Kidney epithelial cell (primary cell): ENCODE results near the gene RNF130. TPM values are rescaled to one million over a fixed set of nuclear protein-coding genes. Genes with fewer than 3 reads are reported as not detected.

ENCODE experiments used
- DNase-seq: peaks from one replicate; pipeline ENCODE4 v3.0.0-alpha.2; 2010; ENCODE audit warnings: low read depth
- H3K27me3 ChIP-seq: 2 replicates; pipeline ENCODE4 v1.6.0; 2011; ENCODE audit warnings: low read length; ENCODE audit not compliant: control insufficient read depth, insufficient read depth
- H3K36me3 ChIP-seq: 2 replicates; pipeline ENCODE4 v1.5.1; 2011; ENCODE audit warnings: low read length; ENCODE audit not compliant: control insufficient read depth, insufficient read depth
- H3K4me3 ChIP-seq: 2 replicates; pipeline ENCODE4 v1.5.1; 2011; ENCODE audit warnings: low read depth, mild to moderate bottlenecking, control low read depth, low read length
- CTCF ChIP-seq: IDR thresholded peaks from 2 replicates; pipeline ENCODE4 v1.5.1; 2011; ENCODE audit warnings: mild to moderate bottlenecking, moderate library complexity, low read length, control low read depth, inconsistent platforms; ENCODE audit not compliant: insufficient read depth, poor library complexity, severe bottlenecking
- total RNA-seq: library from RNA; depleted of rRNA; stranded (reverse); fragments of >200 nt; gene quantifications from 2 replicates; pipeline ENCODE4 v1.2.3, GENCODE V29; 2015

RNF130 gene
- total RNA-seq, 1 donor from 2014 or later, result 42.0 TPM

DNA sequence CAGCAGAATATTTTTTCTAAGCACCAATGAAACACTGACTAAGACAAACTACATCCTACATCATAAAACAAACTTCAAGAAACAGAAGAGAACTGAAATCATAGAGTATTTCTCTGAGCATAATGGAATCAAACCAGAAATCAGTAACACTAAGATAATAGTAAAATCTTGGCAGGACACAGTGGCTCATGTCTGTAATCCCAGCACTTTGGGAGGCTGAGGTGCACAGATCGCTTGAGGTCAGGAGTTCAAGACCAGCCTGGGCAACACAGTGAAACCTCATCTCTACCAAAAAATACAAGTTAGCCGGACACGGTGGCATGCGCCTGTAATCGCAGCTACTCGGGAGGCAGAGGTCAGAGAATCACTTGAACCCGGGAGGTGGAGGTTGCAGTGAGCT is 63.1 kb downstream of the RNF130 start:
- no peak for DNase-seq
- Histone ChIP-seq H3K4me3 (no peak overlapping the region), H3K36me3 (no peaks in the 10 kb centered on the region), H3K27me3 (no peaks in the 10 kb centered on the region)
- no peak for TF ChIP-seq CTCF

DNA sequence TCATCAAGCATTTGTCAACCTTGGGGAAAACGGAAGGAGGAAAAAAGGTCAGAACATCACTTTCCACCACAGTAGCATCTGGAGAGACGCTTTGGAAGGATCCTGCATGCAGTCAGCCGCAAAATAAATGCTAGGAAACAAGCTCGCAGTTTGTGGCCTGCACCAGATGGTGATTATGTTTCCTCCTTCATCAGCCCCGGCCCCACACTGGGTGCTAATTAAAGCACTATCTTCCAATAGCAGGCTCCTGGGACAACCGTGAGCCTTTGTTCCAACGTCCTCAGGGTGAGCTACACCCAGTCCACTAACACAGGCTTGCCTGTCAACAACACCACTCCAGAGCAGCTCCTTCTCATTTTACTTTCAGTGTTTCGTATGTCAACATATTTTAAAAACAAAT is 64.0 kb downstream of the RNF130 start:
- H3K4me3 ChIP-seq, result no peak overlapping the region
- no peak for DNase-seq
- H3K36me3 ChIP-seq, result no peaks in the 10 kb centered on the region
- H3K27me3 ChIP-seq, result no peaks in the 10 kb centered on the region
- TF ChIP-seq CTCF, result no peak

DNA sequence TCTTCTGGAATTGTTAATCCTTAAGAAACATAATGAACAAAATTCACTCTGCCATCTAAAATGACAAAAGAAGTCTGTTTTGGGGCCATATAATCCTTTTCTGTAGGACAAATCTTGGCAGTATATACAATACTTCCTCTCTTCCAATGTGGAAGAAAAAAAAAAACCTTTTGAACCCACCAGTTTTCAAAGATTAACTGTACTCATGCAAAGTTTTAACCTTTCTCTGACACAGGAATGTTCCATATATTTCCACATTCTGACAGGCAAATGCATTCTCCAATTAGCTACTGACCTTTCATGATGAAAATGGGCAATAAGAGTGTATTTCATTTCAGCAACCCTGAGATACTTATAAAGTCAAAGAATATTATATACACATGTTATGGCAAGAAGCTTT is 65.4 kb downstream of the RNF130 start:
- TF ChIP-seq CTCF, result no peak
- Histone ChIP-seq H3K4me3 (no peak overlapping the region), H3K36me3 (no peaks in the 10 kb centered on the region), H3K27me3 (no peaks in the 10 kb centered on the region)
- no peak for DNase-seq

DNA sequence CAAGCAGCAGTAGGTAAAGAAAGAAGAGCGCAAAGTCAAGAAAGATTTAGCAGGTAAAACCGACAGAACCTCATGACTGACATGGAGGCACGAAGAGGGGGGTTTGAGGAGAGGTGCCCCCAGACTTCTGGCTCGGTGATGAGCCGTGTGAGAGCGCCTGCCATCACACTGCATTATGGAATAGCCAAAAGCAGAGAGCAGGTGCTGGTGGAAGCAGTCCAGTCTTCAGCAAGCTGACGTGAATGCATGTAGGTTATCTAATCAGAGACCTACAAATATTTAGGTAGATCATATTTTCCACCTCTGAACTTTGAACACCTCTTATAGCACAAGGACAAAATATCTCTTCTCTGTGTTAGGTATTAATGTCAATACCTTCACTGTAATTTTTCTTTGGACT is 68.4 kb downstream of the RNF130 start:
- H3K27me3 ChIP-seq, result no peaks in the 10 kb centered on the region
- H3K4me3 ChIP-seq, result no peak overlapping the region
- H3K36me3 ChIP-seq, result no peaks in the 10 kb centered on the region
- TF ChIP-seq CTCF, result no peak
- no peak for DNase-seq

GRCh38 chr5:180001742-180002141 is 69.8 kb downstream of the RNF130 start:
- DNase-seq, result no peak
- H3K36me3 ChIP-seq, result no peaks in the 10 kb centered on the region
- no peak overlapping the region for H3K4me3 ChIP-seq
- TF ChIP-seq CTCF, result no peak
- H3K27me3 ChIP-seq, result no peaks in the 10 kb centered on the region

- H3K4me3 ChIP-seq, result no peak overlapping the region
- no peak for TF ChIP-seq CTCF
- no peaks in the 10 kb centered on the region for H3K36me3 ChIP-seq
- H3K27me3 ChIP-seq, result no peaks in the 10 kb centered on the region
- no peak for DNase-seq
Measured at GRCh38 chr5:180001136-180001535, 70.4 kb downstream of the RNF130 start.
